Neutrophil (primary cell): Measurements from ENCODE around the gene MYOD1.

Experiments
- H3K27ac ChIP-seq: fragments of 200-600 bp; sonication (generic); 2 replicates; pipeline ENCODE4 v1.5.1; 2016; ENCODE audit warnings: mild to moderate bottlenecking, moderate library complexity
- H3K27me3 ChIP-seq: fragments of 200-600 bp; sonication (generic); 2 replicates; pipeline ENCODE4 v1.6.0; 2016; ENCODE audit warnings: mild to moderate bottlenecking
- H3K36me3 ChIP-seq: fragments of 200-600 bp; sonication (generic); 2 replicates; pipeline ENCODE4 v1.5.1; 2017
- H3K4me1 ChIP-seq, 2 experiments: fragments of 200-600 bp in 1 of 2; sonication (generic) in 1 of 2; 1 replicate in 1 of 2; 2 replicates in 1 of 2; pipeline versions ENCODE4 v1.5.1 to v1.6.1; 2013 to 2016; ENCODE audit warnings: low read depth in 1 of 2, low read length in 1 of 2, mild to moderate bottlenecking in 1 of 2, moderate library complexity in 1 of 2; ENCODE audit not compliant: control insufficient read depth in 1 of 2, insufficient read depth in 1 of 2
- H3K4me3 ChIP-seq, 2 experiments: fragments of 200-600 bp in 1 of 2; sonication (generic) in 1 of 2; 1 replicate in 1 of 2; 2 replicates in 1 of 2; pipeline ENCODE4 v1.5.1; 2013 to 2016; ENCODE audit warnings: low read depth in 1 of 2, low read length in 1 of 2, mild to moderate bottlenecking in 1 of 2, moderate library complexity in 1 of 2
- H3K9me3 ChIP-seq: fragments of 200-600 bp; sonication (generic); 2 replicates; pipeline ENCODE4 v1.5.1; 2016
- CTCF ChIP-seq: fragments of 200-600 bp; sonication (generic); IDR thresholded peaks from 2 replicates; pipeline ENCODE4 v1.5.1; 2016; ENCODE audit warnings: antibody characterized with exemption

MYOD1 gene

GRCh38 chr11:17719028-17719937 is at the start of gene MYOD1:
TSS of gene MYOD1 (plus strand) at chr11:17719571. CDS start at chr11:17719783, 212 bp downstream.
- Histone ChIP-seq H3K4me1 (no peaks in the 10 kb centered on the region), H3K4me3 (no peak within 1 kb of the TSS), H3K9me3 (no peaks in the 10 kb centered on the region)

DNA sequence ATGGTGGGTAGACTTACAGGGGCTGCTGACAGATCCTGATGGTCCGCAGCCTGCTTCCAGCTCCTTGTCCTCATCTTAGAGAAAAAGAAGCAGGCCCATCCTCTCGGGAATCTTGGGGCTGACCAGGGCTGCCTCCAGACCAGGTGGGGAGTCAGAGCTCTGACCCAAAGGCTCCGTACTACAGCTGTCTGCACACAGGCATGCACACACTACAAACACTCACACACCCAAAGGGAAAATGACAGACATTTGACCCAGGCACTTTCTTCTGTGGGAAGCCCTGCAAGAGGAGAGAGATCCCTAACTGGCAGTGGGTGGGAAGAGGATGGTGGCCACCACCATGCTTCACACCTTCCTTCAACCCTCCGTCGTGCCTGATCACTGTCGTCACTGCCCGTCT is 46.9 kb upstream of the MYOD1 start:
- Histone ChIP-seq H3K4me1 (no peaks in the 10 kb centered on the region), H3K27ac (no peak overlapping the region), H3K4me3 (no peak overlapping the region), H3K27me3 (peaks cover 5% of the 10 kb centered on the region), H3K9me3 (no peaks in the 10 kb centered on the region), H3K36me3 (no peaks in the 10 kb centered on the region)
- no peak for TF ChIP-seq CTCF

More at GRCh38 chr11:17719028-17719937, at the start of gene MYOD1:
- H3K36me3 ChIP-seq = no peaks in the 10 kb centered on the region
- H3K27ac ChIP-seq = no peak within 1 kb of the TSS
- no peak for TF ChIP-seq CTCF
- H3K27me3 ChIP-seq = peaks cover 100% of the 10 kb centered on the region

DNA sequence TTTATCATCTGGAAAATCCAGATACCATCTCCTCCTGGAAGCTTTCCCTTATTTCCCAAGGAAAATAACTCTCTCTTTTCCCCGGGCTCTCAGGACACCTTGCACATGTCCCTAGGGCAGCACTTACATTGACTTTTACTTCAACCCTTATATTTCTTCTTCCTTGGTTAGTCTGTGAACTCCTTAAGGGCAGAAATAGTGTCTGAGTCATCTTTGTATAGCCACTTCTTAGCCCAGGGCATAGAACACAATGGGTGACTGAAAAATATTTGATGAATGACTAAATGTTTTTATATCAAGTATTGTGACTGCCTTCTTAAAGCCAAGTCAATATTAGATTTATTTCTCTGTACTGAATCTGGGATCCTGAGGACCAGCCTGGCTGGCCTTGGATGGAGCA is 45.4 kb upstream of the MYOD1 start:
- H3K4me3 ChIP-seq = no peak overlapping the region
- TF ChIP-seq CTCF = no peak
- no peak overlapping the region for H3K27ac ChIP-seq
- H3K36me3 ChIP-seq = no peaks in the 10 kb centered on the region
- no peaks in the 10 kb centered on the region for H3K9me3 ChIP-seq
- H3K27me3 ChIP-seq = peaks cover 10% of the 10 kb centered on the region
- no peaks in the 10 kb centered on the region for H3K4me1 ChIP-seq

GRCh38 chr11:17682848-17683247 is 36.5 kb upstream of the MYOD1 start:
- no peaks in the 10 kb centered on the region for H3K36me3 ChIP-seq
- H3K4me1 ChIP-seq = no peaks in the 10 kb centered on the region
- H3K9me3 ChIP-seq = no peaks in the 10 kb centered on the region
- H3K27ac ChIP-seq = no peak overlapping the region
- peaks cover 59% of the 10 kb centered on the region for H3K27me3 ChIP-seq
- H3K4me3 ChIP-seq = no peak overlapping the region
- TF ChIP-seq CTCF = no peak

DNA sequence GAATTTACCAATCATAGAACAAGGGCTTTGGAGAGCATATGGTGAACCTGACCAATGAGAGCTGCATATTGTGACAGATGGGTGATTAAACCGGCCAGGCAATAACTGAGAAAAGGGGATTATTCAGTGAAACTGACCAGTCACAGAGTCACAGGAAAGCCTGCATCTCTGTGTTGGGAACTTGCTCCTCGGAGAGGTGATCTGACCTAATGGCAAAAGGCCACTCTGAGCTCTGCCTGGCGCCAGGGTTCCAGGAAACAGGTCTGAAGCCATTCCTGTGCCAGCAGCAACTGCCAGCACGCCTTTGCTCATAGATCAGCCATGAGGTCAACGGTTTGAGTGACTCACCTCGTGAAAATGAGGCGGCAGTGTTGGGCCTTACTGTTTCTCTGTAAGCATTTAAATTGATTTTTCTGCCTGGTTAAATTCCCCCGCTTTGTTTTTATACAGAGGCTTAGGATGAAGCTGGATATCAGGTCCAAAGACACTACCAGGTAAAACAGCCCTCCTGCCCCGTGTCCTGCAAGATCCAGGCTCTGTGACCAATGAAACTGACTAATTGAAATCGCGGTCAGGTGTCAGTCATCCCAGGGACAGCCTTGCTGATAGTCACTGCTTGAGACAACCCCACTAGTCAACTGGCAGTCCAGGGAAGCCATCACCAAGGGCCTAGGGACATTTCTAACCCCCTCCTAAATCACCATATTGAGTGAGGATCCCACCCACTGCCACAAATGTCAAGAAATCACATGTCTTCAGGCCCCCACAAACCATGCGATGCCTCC is 35.8 kb upstream of the MYOD1 start:
- Histone ChIP-seq H3K36me3 (no peaks in the 10 kb centered on the region), H3K9me3 (no peaks in the 10 kb centered on the region), H3K27ac (no peak overlapping the region), H3K4me1 (no peaks in the 10 kb centered on the region), H3K27me3 (peaks cover 58% of the 10 kb centered on the region), H3K4me3 (no peak overlapping the region)
- no peak for TF ChIP-seq CTCF
